ENCODE data around the gene ATP9A. TPM values are rescaled to one million over a fixed set of nuclear protein-coding genes. Genes with fewer than 3 reads are reported as not detected.

Gene ATP9A
- polyA plus RNA-seq, 1 of the 3 experiments (the other 2 are of a cell fraction) = 11.0 TPM

DNA sequence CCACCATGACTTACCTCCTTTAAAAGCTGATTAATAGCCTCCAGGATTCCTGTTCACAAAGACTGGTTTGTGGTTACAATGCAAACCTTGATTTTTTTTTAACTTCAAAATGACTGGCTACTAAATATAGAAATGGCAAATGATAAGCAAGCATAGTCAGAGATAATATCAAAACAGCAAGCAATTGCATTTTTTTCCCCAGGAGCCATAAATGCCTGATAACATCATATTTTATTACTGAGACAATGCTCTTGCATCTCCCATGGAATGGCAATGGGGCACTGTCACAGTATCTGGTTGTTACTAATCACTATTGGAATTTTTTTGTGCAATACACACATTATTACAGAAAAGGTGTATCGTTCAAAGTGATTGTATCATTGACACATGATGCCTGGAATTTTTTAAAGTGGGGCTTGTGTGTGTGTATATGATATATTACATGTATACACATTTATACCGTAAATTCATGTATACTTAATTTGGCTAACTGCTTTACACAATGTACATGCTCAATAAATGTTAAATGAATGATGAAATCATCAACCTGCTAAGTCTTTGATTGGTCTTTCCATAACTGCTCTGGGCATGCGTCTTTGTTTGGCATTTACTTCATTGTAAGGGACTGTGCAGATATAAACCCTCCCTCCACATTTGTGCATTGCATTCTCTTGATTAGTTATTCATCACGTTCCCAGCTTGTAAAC is 35.1 kb upstream of the ATP9A start (continued):
- TF ChIP-seq, protein P1, sequence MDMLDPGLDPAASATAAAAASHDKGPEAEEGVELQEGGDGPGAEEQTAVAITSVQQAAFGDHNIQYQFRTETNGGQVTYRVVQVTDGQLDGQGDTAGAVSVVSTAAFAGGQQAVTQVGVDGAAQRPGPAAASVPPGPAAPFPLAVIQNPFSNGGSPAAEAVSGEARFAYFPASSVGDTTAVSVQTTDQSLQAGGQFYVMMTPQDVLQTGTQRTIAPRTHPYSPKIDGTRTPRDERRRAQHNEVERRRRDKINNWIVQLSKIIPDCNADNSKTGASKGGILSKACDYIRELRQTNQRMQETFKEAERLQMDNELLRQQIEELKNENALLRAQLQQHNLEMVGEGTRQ (IDR thresholded peaks at IDR 0.05; ENCODE audit: borderline replicate concordance, low read depth, low read length) = no peak
- TF ChIP-seq GABPA (IDR thresholded peaks at IDR 0.05; ENCODE audit: low read depth) = no peak
- TF ChIP-seq, protein P2, sequence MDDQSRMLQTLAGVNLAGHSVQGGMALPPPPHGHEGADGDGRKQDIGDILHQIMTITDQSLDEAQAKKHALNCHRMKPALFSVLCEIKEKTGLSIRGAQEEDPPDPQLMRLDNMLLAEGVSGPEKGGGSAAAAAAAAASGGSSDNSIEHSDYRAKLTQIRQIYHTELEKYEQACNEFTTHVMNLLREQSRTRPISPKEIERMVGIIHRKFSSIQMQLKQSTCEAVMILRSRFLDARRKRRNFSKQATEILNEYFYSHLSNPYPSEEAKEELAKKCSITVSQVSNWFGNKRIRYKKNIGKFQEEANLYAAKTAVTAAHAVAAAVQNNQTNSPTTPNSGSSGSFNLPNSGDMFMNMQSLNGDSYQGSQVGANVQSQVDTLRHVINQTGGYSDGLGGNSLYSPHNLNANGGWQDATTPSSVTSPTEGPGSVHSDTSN (IDR thresholded peaks at IDR 0.05) = peak; percentile 59
- TF ChIP-seq, protein P3, sequence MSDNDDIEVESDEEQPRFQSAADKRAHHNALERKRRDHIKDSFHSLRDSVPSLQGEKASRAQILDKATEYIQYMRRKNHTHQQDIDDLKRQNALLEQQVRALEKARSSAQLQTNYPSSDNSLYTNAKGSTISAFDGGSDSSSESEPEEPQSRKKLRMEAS (IDR thresholded peaks at IDR 0.05; ENCODE audit: low read depth) = no peak
- TF ChIP-seq MEF2A (IDR thresholded peaks at IDR 0.05; ENCODE audit: borderline replicate concordance, low read depth) = peak; percentile 93
- TF ChIP-seq, protein P4, sequence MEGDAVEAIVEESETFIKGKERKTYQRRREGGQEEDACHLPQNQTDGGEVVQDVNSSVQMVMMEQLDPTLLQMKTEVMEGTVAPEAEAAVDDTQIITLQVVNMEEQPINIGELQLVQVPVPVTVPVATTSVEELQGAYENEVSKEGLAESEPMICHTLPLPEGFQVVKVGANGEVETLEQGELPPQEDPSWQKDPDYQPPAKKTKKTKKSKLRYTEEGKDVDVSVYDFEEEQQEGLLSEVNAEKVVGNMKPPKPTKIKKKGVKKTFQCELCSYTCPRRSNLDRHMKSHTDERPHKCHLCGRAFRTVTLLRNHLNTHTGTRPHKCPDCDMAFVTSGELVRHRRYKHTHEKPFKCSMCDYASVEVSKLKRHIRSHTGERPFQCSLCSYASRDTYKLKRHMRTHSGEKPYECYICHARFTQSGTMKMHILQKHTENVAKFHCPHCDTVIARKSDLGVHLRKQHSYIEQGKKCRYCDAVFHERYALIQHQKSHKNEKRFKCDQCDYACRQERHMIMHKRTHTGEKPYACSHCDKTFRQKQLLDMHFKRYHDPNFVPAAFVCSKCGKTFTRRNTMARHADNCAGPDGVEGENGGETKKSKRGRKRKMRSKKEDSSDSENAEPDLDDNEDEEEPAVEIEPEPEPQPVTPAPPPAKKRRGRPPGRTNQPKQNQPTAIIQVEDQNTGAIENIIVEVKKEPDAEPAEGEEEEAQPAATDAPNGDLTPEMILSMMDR (IDR thresholded peaks at IDR 0.05) = no peak

DNA sequence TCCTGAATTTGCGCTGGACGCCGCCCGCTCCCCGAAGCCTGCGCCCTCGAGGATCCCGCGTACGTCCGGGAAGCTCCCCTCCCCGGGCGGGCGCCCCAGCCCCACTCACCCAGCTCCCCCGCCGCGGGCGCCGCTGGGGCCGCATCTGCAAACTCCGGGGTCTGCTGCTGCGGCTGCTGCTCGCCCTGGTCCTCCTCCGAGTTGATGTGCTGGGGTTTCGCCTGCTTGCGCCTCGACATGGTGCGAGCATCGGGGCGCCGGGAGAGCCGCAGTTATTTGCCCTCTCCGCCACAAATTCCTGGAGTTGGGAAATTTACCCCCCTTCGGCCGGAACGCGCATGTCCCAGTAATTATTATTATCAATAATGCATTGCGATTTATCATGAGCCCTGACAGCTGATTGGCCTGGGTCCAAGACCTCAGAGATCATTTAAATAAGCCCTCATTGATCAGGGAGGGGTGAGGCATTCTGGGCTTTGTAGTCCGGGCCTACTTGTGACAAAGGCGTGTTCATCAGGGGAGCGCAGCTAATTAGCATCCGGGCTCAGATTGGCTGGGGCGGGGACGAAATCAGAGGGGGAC is 34.1 kb upstream of the ATP9A start, which contains the start of gene SALL4:
SALL4 (minus strand) TSS at position 352 of the 582 bp plus-strand sequence; CDS start at position 239, 113 bp downstream.
- peak; percentile 28; the same call in 1 of the 2 replicates for TF ChIP-seq NFIC (IDR thresholded peaks at IDR 0.05; ENCODE audit: borderline replicate concordance)
- TF ChIP-seq, protein P4 (IDR thresholded peaks at IDR 0.05) = no peak
- TF ChIP-seq, protein P2 (IDR thresholded peaks at IDR 0.05) = peak; percentile 68
- ChIA-PET CTCF (interaction anchor here (1.1 to 1.8 kb wide), 6 partner anchors 11 to 280 kb away, joined by 3 to 6 read pairs (median 4); no protein-coding TSS in a partner anchor), POLR2A (no interaction called here)
- peak within 1 kb of the TSS; percentile 60; the same call in 1 of the 2 replicates for H3K9ac ChIP-seq
- peak within 1 kb of the TSS; percentile 95 for H3K4me2 ChIP-seq
- no peaks in the 10 kb centered on the region for H3K36me3 ChIP-seq (replicated peaks in 1 of 2; ENCODE audit: control insufficient read depth in 1 of 2, insufficient read depth in 2 of 2, low read length in 1 of 2)
- WGBS (ENCODE audit: low lambda C conversion rate) = 40% methylated on average over 24 of the region's 44 CpGs
- H3K79me2 ChIP-seq (ENCODE audit: insufficient read depth) = no peaks in the 10 kb centered on the region
- peak; percentile 76 for DNase-seq
- no peaks in the 10 kb centered on the region for H3K27me3 ChIP-seq (ENCODE audit: insufficient read depth)
- peak within 1 kb of the TSS; percentile 90 for H2AFZ ChIP-seq (ENCODE audit: low read depth)
- no peaks in the 10 kb centered on the region for H3K9me2 ChIP-seq
- peak within 1 kb of the TSS; percentile 62 to 67 for H3K4me3 ChIP-seq (ENCODE audit: low read depth in 2 of 2, low read length in 1 of 2)
- H4K20me1 ChIP-seq (ENCODE audit: insufficient read depth) = no peaks in the 10 kb centered on the region
- peaks cover 8 to 9% of the 10 kb centered on the region in 2 experiments; a peak in 2 of 4 replicates for H3K4me1 ChIP-seq (ENCODE audit: control insufficient read depth in 1 of 2, insufficient read depth in 2 of 2, low read depth in 1 of 2, low read length in 1 of 2)
- H3K9me3 ChIP-seq = no peaks in the 10 kb centered on the region
- H3F3A ChIP-seq (replicated peaks; ENCODE audit: insufficient read depth) = peaks cover 16% of the 10 kb centered on the region
- H3K27ac ChIP-seq (ENCODE audit: low read depth in 2 of 2, low read length in 1 of 2) = no peak within 1 kb of the TSS
